Colonic mucosa (tissue), 4 donors: ENCODE data around the gene ABRACL. TPM values are rescaled to one million over a fixed set of nuclear protein-coding genes. Genes with fewer than 3 reads are reported as not detected.

Experiments used
- DNase-seq: peaks from one replicate; pipeline ENCODE4 v3.0.0-alpha.2; 2020
- H3K27ac ChIP-seq: fragments of 200-600 bp; one replicate; pipeline ENCODE4 v1.8.0; 2021
- H3K27me3 ChIP-seq: fragments of 200-600 bp; one replicate; pipeline ENCODE4 v1.8.0; 2021
- H3K36me3 ChIP-seq: fragments of 200-600 bp; one replicate; pipeline ENCODE4 v1.8.0; 2021
- H3K4me1 ChIP-seq: fragments of 200-600 bp; one replicate; pipeline ENCODE4 v1.8.0; 2021; ENCODE audit warnings: mild to moderate bottlenecking
- H3K4me3 ChIP-seq: fragments of 200-600 bp; one replicate; pipeline ENCODE4 v1.8.0; 2021
- H3K9ac ChIP-seq, 2 donors: one replicate each; pipeline ENCODE4 v1.7.0; 2013; ENCODE audit warnings: control low read depth in 2 of 2, low read depth in 2 of 2, low read length in 2 of 2
- H3K9me3 ChIP-seq: fragments of 200-600 bp; one replicate; pipeline ENCODE4 v1.8.0; 2021
- CTCF ChIP-seq: fragments of 200-600 bp; IDR thresholded peaks from one replicate; pipeline ENCODE4 v1.8.0; 2022; ENCODE audit warnings: antibody characterized with exemption, mild to moderate bottlenecking
- intact Hi-C: fragments of 100-400 bp; cut with DNase I; formaldehyde crosslinking; loops from one replicate; pipeline ENCODE4 v1.14.1; 2022
- total RNA-seq, 2 donors: library from RNA; stranded (reverse); fragmentation: NEBNext Ultra II Directional in 1 of 2; extraction: Animal tissue kit (Norgen Biotek cat#: 25700) in 1 of 2; gene quantifications; one replicate each; pipeline ENCODE4 v1.2.1, GENCODE V29; 2021
- donor health status: healthy.
- donor health status: DM: no; HTN: no; CAD: no.
- donor health status: DM: no; HTN: no; CAD: no.

Gene ABRACL
- total RNA-seq, 2 donors from 2014 or later, result 64.7 to 90.6 TPM

GRCh38 chr6:139053382-139053781, 24.8 kb downstream of the ABRACL start:
- Histone ChIP-seq H3K4me3 (no peak overlapping the region), H3K36me3 (no peaks in the 10 kb centered on the region), H3K9ac (no peak overlapping the region), H3K27me3 (no peaks in the 10 kb centered on the region), H3K9me3 (no peaks in the 10 kb centered on the region), H3K27ac (no peak overlapping the region), H3K4me1 (no peaks in the 10 kb centered on the region)
- no peak for DNase-seq
- intact Hi-C loops, result no loop called here
- TF ChIP-seq CTCF, result no peak

GRCh38 chr6:139054001-139054400, 25.5 kb downstream of the ABRACL start:
- no peak overlapping the region for H3K9ac ChIP-seq
- no peaks in the 10 kb centered on the region for H3K9me3 ChIP-seq
- no peak overlapping the region for H3K4me3 ChIP-seq
- H3K36me3 ChIP-seq, result no peaks in the 10 kb centered on the region
- H3K4me1 ChIP-seq, result no peaks in the 10 kb centered on the region
- DNase-seq, result no peak
- no peaks in the 10 kb centered on the region for H3K27me3 ChIP-seq
- no peak overlapping the region for H3K27ac ChIP-seq
- intact Hi-C loops, result no loop called here
- TF ChIP-seq CTCF, result no peak

GRCh38 chr6:139055709-139056108, 27.2 kb downstream of the ABRACL start:
- no peaks in the 10 kb centered on the region for H3K4me1 ChIP-seq
- H3K36me3 ChIP-seq, result no peaks in the 10 kb centered on the region
- H3K27ac ChIP-seq, result no peak overlapping the region
- no peak for DNase-seq
- no peak overlapping the region for H3K4me3 ChIP-seq
- intact Hi-C loops, result no loop called here
- no peak overlapping the region for H3K9ac ChIP-seq
- no peak for TF ChIP-seq CTCF
- H3K27me3 ChIP-seq, result no peaks in the 10 kb centered on the region
- H3K9me3 ChIP-seq, result no peaks in the 10 kb centered on the region

GRCh38 chr6:139058029-139058428, 29.5 kb downstream of the ABRACL start:
- H3K36me3 ChIP-seq, result no peaks in the 10 kb centered on the region

GRCh38 chr6:139060332-139060731, 31.8 kb downstream of the ABRACL start:
- no peak for TF ChIP-seq CTCF
- Histone ChIP-seq H3K4me3 (no peak overlapping the region), H3K27ac (no peak overlapping the region), H3K4me1 (no peaks in the 10 kb centered on the region), H3K27me3 (no peaks in the 10 kb centered on the region), H3K36me3 (no peaks in the 10 kb centered on the region), H3K9ac (no peak overlapping the region), H3K9me3 (no peaks in the 10 kb centered on the region)
- intact Hi-C loops, result no loop called here
- no peak for DNase-seq

More at GRCh38 chr6:139058029-139058428, 29.5 kb downstream of the ABRACL start:
- Histone ChIP-seq H3K4me1 (no peaks in the 10 kb centered on the region), H3K27me3 (no peaks in the 10 kb centered on the region), H3K9ac (no peak overlapping the region), H3K27ac (no peak overlapping the region), H3K9me3 (no peaks in the 10 kb centered on the region), H3K4me3 (no peak overlapping the region)
- TF ChIP-seq CTCF, result no peak
- intact Hi-C loops, result no loop called here
- DNase-seq, result no peak
